ENCODE data around the gene USP10.

USP10 gene

GRCh38 chr16:84749072-84749471, 49.3 kb downstream of the USP10 start:
- Histone ChIP-seq H3K36me3 (no peaks in the 10 kb centered on the region), H3K9me3 (ENCODE audit: severe bottlenecking) (no peaks in the 10 kb centered on the region), H3K27ac (no peak overlapping the region), H3K27me3 (ENCODE audit: insufficient read depth, low read depth, severe bottlenecking) (no peaks in the 10 kb centered on the region), H3K4me3 (ENCODE audit: low read depth, low read length) (no peak overlapping the region)
- no peak for DNase-seq
- no peak for TF ChIP-seq CTCF (IDR thresholded peaks at IDR 0.05; ENCODE audit: low read depth, low read length)

GRCh38 chr16:84749815-84750214, 50.0 kb downstream of the USP10 start:
- no peaks in the 10 kb centered on the region for H3K27me3 ChIP-seq (ENCODE audit: insufficient read depth, low read depth, severe bottlenecking)
- no peak for DNase-seq
- TF ChIP-seq CTCF (IDR thresholded peaks at IDR 0.05; ENCODE audit: low read depth, low read length) = no peak
- no peak overlapping the region for H3K27ac ChIP-seq
- no peak overlapping the region for H3K4me3 ChIP-seq (ENCODE audit: low read depth, low read length)
- H3K9me3 ChIP-seq (ENCODE audit: severe bottlenecking) = no peaks in the 10 kb centered on the region
- no peaks in the 10 kb centered on the region for H3K36me3 ChIP-seq

- DNase-seq = no peak
- Histone ChIP-seq H3K27ac (no peak overlapping the region), H3K9me3 (ENCODE audit: severe bottlenecking) (no peaks in the 10 kb centered on the region), H3K36me3 (no peaks in the 10 kb centered on the region), H3K4me3 (ENCODE audit: low read depth, low read length) (no peak overlapping the region), H3K27me3 (ENCODE audit: insufficient read depth, low read depth, severe bottlenecking) (no peaks in the 10 kb centered on the region)
- no peak for TF ChIP-seq CTCF (IDR thresholded peaks at IDR 0.05; ENCODE audit: low read depth, low read length)
Observed at GRCh38 chr16:84750575-84750974, 50.8 kb downstream of the USP10 start.

GRCh38 chr16:84751241-84751640, 51.4 kb downstream of the USP10 start:
- no peak for DNase-seq
- H3K27ac ChIP-seq = no peak overlapping the region

GRCh38 chr16:84751947-84752346, 52.1 kb downstream of the USP10 start:
- no peak for TF ChIP-seq CTCF (IDR thresholded peaks at IDR 0.05; ENCODE audit: low read depth, low read length)
- H3K27ac ChIP-seq = no peak overlapping the region
- DNase-seq = no peak

More at GRCh38 chr16:84751241-84751640, 51.4 kb downstream of the USP10 start:
- no peak for TF ChIP-seq CTCF (IDR thresholded peaks at IDR 0.05; ENCODE audit: low read depth, low read length)
- H3K4me3 ChIP-seq (ENCODE audit: low read depth, low read length) = no peak overlapping the region
- no peaks in the 10 kb centered on the region for H3K27me3 ChIP-seq (ENCODE audit: insufficient read depth, low read depth, severe bottlenecking)
- H3K36me3 ChIP-seq = no peaks in the 10 kb centered on the region
- H3K9me3 ChIP-seq (ENCODE audit: severe bottlenecking) = no peaks in the 10 kb centered on the region

GRCh38 chr16:84752600-84752999, 52.8 kb downstream of the USP10 start:
- no peak overlapping the region for H3K4me3 ChIP-seq (ENCODE audit: low read depth, low read length)
- no peak for DNase-seq
- no peaks in the 10 kb centered on the region for H3K36me3 ChIP-seq
- H3K9me3 ChIP-seq (ENCODE audit: severe bottlenecking) = no peaks in the 10 kb centered on the region
- TF ChIP-seq CTCF (IDR thresholded peaks at IDR 0.05; ENCODE audit: low read depth, low read length) = no peak
- H3K27me3 ChIP-seq (ENCODE audit: insufficient read depth, low read depth, severe bottlenecking) = no peaks in the 10 kb centered on the region
- no peak overlapping the region for H3K27ac ChIP-seq

More at GRCh38 chr16:84751947-84752346, 52.1 kb downstream of the USP10 start:
- Histone ChIP-seq H3K4me3 (ENCODE audit: low read depth, low read length) (no peak overlapping the region), H3K36me3 (no peaks in the 10 kb centered on the region), H3K9me3 (ENCODE audit: severe bottlenecking) (no peaks in the 10 kb centered on the region), H3K27me3 (ENCODE audit: insufficient read depth, low read depth, severe bottlenecking) (no peaks in the 10 kb centered on the region)

All from WERI-Rb-1 (cell line).